ENCODE data around the gene ISOC1.
A peak's percentile ranks its signal among the peaks of the same experiment; 100 is the strongest.

The ISOC1 gene

GRCh38 chr5:129098488-129099183 is 4.1 kb downstream of the ISOC1 start:
- no peak for ATAC-seq
- TF ChIP-seq CREB5 (CRISPR knock-in tag; IDR thresholded peaks at IDR 0.05; ENCODE audit: low read depth): no peak
- TF ChIP-seq CSDC2 (CRISPR knock-in tag; IDR thresholded peaks at IDR 0.05): no peak
- no peak for TF ChIP-seq OSR1 (CRISPR knock-in tag; IDR thresholded peaks at IDR 0.05)
- no peak for TF ChIP-seq ZFP30 (CRISPR knock-in tag; IDR thresholded peaks at IDR 0.05)
- no peak for TF ChIP-seq PPARA (CRISPR knock-in tag; IDR thresholded peaks at IDR 0.05; ENCODE audit: borderline replicate concordance)
- TF ChIP-seq ZNF70 (CRISPR knock-in tag; IDR thresholded peaks at IDR 0.05): no peak
- no peak for TF ChIP-seq ESRRG (CRISPR knock-in tag; IDR thresholded peaks at IDR 0.05)

- ATAC-seq: no peak
- TF ChIP-seq CSDC2 (CRISPR knock-in tag; IDR thresholded peaks at IDR 0.05) (no peak), ZFP3 (CRISPR knock-in tag; IDR thresholded peaks at IDR 0.05) (no peak), ZNF70 (CRISPR knock-in tag; IDR thresholded peaks at IDR 0.05) (no peak), POU6F1 (CRISPR knock-in tag; IDR thresholded peaks at IDR 0.05; ENCODE audit: borderline replicate concordance, low read depth) (no peak), ARNTL (CRISPR knock-in tag; IDR thresholded peaks at IDR 0.05; ENCODE audit: borderline replicate concordance, low read depth) (no peak), GLIS3 (CRISPR knock-in tag; IDR thresholded peaks at IDR 0.05) (no peak)
These were observed 4.6 kb downstream of the ISOC1 start for GRCh38 chr5:129099184-129099569.

GRCh38 chr5:129101794-129102193 is 7.2 kb downstream of the ISOC1 start:
- TF ChIP-seq CREB5 (CRISPR knock-in tag; IDR thresholded peaks at IDR 0.05; ENCODE audit: low read depth) (no peak), OSR1 (CRISPR knock-in tag; IDR thresholded peaks at IDR 0.05) (no peak), CSDC2 (CRISPR knock-in tag; IDR thresholded peaks at IDR 0.05) (no peak), ZNF565 (CRISPR knock-in tag; conservative IDR thresholded peaks at IDR 0.05; ENCODE audit: low read depth) (no peak), ZFP3 (CRISPR knock-in tag; IDR thresholded peaks at IDR 0.05) (no peak), POU6F1 (CRISPR knock-in tag; IDR thresholded peaks at IDR 0.05; ENCODE audit: borderline replicate concordance, low read depth) (no peak), CSRNP3 (CRISPR knock-in tag; IDR thresholded peaks at IDR 0.05) (no peak), ISL1 (CRISPR knock-in tag; IDR thresholded peaks at IDR 0.05) (no peak), ESRRG (CRISPR knock-in tag; IDR thresholded peaks at IDR 0.05) (no peak), TOX (CRISPR knock-in tag; IDR thresholded peaks at IDR 0.05; ENCODE audit: borderline replicate concordance) (no peak), PPARA (CRISPR knock-in tag; IDR thresholded peaks at IDR 0.05; ENCODE audit: borderline replicate concordance) (no peak), PATZ1 (CRISPR knock-in tag; IDR thresholded peaks at IDR 0.05; ENCODE audit: borderline replicate concordance) (no peak)
- ATAC-seq: no peak

- TF ChIP-seq ISL1 (CRISPR knock-in tag; IDR thresholded peaks at IDR 0.05): no peak
- TF ChIP-seq OSR1 (CRISPR knock-in tag; IDR thresholded peaks at IDR 0.05): no peak
- no peak for TF ChIP-seq GLIS3 (CRISPR knock-in tag; IDR thresholded peaks at IDR 0.05)
- TF ChIP-seq RARB (CRISPR knock-in tag; IDR thresholded peaks at IDR 0.05): no peak
- no peak for TF ChIP-seq CSRNP3 (CRISPR knock-in tag; IDR thresholded peaks at IDR 0.05)
- TF ChIP-seq TCF4 (CRISPR knock-in tag; IDR thresholded peaks at IDR 0.05; ENCODE audit: borderline replicate concordance): peak; percentile 67
- TF ChIP-seq BACH2 (CRISPR knock-in tag; IDR thresholded peaks at IDR 0.05; ENCODE audit: borderline replicate concordance): no peak
- TF ChIP-seq ZNF70 (CRISPR knock-in tag; IDR thresholded peaks at IDR 0.05): no peak
- TF ChIP-seq ARNTL (CRISPR knock-in tag; IDR thresholded peaks at IDR 0.05; ENCODE audit: borderline replicate concordance, low read depth): no peak
- no peak; the same call in 2 of the 3 replicates for ATAC-seq
These were observed 8.8 kb downstream of the ISOC1 start for GRCh38 chr5:129103397-129103796.
